ENCODE data around the gene CENPB.
A peak's percentile ranks its signal among the peaks of the same experiment; 100 is the strongest.
"Not testable (repeated sequence)": the region's sequence is repeated elsewhere in the genome, so short reads cannot be mapped to it uniquely, and the experiment has no call there.

Gene CENPB

GRCh38 chr20:3808544-3808943, 22.0 kb upstream of the CENPB start:
- no peak for DNase-seq

- DNase-seq, result no peak
These were observed 18.2 kb upstream of the CENPB start for GRCh38 chr20:3804781-3805180.

GRCh38 chr20:3804254-3804751, 17.8 kb upstream of the CENPB start:
- no peak for DNase-seq

- no peak for DNase-seq
These were observed 17.3 kb upstream of the CENPB start for GRCh38 chr20:3803854-3804253.

- DNase-seq, result no peak
These were observed 16.7 kb upstream of the CENPB start for GRCh38 chr20:3803289-3803688.

- DNase-seq, result no peak
These were observed 16.1 kb upstream of the CENPB start for GRCh38 chr20:3802524-3803239.

- no peak for DNase-seq
These were observed 15.3 kb upstream of the CENPB start for GRCh38 chr20:3801846-3802245.

GRCh38 chr20:3801299-3801698, 14.8 kb upstream of the CENPB start:
- DNase-seq, result no peak

- no peak for DNase-seq
These were observed 14.3 kb upstream of the CENPB start for GRCh38 chr20:3800878-3801260.

- no peak for DNase-seq
These were observed 13.8 kb upstream of the CENPB start for GRCh38 chr20:3800256-3800877.

GRCh38 chr20:3798908-3799248, 12.3 kb upstream of the CENPB start:
- DNase-seq, result no peak

GRCh38 chr20:3798373-3798768, 11.8 kb upstream of the CENPB start:
- DNase-seq, result no peak

GRCh38 chr20:3797592-3798372, 11.2 kb upstream of the CENPB start:
- DNase-seq, result no peak

GRCh38 chr20:3797226-3797545, 10.6 kb upstream of the CENPB start:
- no peak for DNase-seq

- DNase-seq, result no peak
These were observed 10.1 kb upstream of the CENPB start for GRCh38 chr20:3796477-3797225.

- DNase-seq, result peak; percentile 95
These were observed 9.2 kb upstream of the CENPB start, which contains the start of gene CDC25B for GRCh38 chr20:3795511-3796468. TSS of gene CDC25B (plus strand) at chr20:3796310. CDS start at chr20:3796532, 222 bp downstream.

GRCh38 chr20:3794701-3795420, 8.3 kb upstream of the CENPB start:
- no peak for DNase-seq

GRCh38 chr20:3794168-3794567, 7.6 kb upstream of the CENPB start:
- not testable (repeated sequence) for DNase-seq

- DNase-seq, result not testable (repeated sequence)
These were observed 2.7 kb upstream of the CENPB start for GRCh38 chr20:3789201-3789600.

- DNase-seq, result no peak
These were observed 2.2 kb upstream of the CENPB start for GRCh38 chr20:3788685-3789155.

- no peak for DNase-seq
These were observed 929 bp upstream of the CENPB start for GRCh38 chr20:3787324-3788014.
